Measurements from ENCODE around the gene CHD9NB.

DNA sequence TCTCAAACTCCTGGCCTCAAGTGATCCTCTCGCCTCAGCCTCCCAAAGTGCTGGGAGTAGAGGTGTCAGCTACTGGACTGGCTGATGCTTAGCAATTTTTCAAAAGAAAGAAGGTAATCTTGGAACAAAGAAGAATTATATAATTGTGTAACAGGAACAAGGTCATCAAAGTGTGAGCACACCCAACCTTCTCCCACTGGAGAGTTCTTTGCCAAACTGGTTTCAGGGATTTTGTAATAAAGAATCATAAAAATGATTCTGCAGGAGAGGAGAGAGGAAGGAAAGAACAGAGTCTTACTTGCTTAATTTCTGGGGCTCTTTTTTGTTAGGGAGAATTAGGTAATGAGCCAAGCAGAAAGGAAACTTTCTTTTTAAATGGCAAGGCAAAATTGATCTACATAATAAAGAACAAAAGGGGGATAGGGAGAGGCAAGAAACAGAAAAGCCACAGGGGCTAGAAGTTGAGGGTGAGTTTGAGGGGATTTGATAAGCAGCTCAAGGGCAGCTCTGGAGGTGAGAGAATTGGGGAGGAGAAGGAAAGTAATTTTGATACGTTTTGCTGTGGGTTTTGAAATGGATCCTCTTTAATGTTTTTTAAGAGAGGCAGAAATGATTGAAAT lies 21.3 kb downstream of the CHD9NB start:
- TF ChIP-seq POLR2AphosphoS5 (IDR thresholded peaks at IDR 0.05; ENCODE audit: borderline replicate concordance, low read depth, low read length) = no peak
- no peak for TF ChIP-seq EZH2 (IDR thresholded peaks at IDR 0.05)
- no peak for TF ChIP-seq FOXP2 (optimal IDR thresholded peaks at IDR 0.05; ENCODE audit: control extremely low read depth, extremely low read length, insufficient read depth)

All from SK-N-MC (cell line).